ENCODE data around the gene DLG5. TPM values are rescaled to one million over a fixed set of nuclear protein-coding genes. Genes with fewer than 3 reads are reported as not detected.

Gene DLG5
- total RNA-seq, 2 experiments from 2014 or later = 4.8 to 5.0 TPM

DNA sequence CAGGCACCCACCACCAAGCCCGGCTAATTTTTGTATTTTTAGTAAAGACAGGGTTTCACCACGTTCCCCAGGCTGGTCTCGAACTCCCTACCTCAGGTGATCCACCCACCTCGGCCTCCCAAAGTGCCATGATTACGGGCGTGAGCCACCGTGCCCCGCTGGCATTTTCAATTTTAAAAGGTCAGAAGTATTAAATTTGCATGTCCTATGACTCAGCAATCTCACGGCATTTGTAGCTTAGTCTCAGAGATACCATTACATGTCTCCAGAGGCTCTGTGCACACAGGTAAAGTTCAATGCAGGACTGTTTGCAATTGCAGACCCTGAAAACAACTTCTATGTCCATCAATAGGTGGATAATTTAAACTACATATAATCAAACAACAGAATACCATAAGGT, 99.2 kb downstream of the DLG5 start:
- Mint-ChIP-seq H3K36me3 (no peaks in the 10 kb centered on the region), H3K4me3 (no peak overlapping the region), H3K4me1 (no peaks in the 10 kb centered on the region), H3K27ac (no peak overlapping the region), H3K9me3 (no peaks in the 10 kb centered on the region), H3K27me3 (no peaks in the 10 kb centered on the region)
- ATAC-seq (ENCODE audit: low read depth) (no peak), DNase-seq (no peak)
- POLR2A ChIA-PET = no interaction called here

DNA sequence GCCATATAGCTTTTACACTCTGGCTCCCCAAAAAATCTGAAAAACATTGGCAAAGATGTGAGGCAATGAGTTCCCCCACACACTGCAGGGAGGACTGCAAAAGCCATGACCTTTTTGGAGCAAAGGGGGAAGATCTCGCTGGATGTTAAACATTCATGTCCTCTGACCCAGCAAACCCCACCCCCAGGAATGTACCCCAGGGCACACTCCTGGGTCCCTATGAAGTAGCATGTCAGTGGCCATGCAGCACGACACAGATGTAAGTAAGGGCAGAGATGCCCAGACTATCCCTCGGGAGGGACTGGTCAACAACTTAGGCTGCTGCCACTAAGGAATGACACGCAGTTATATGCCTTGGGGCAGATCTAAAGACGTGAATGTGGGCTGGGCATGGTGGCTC, 100.6 kb downstream of the DLG5 start:
- Mint-ChIP-seq H3K4me1 (peaks cover 1% of the 10 kb centered on the region), H3K9me3 (no peaks in the 10 kb centered on the region), H3K36me3 (no peaks in the 10 kb centered on the region), H3K27me3 (no peaks in the 10 kb centered on the region), H3K4me3 (no peak overlapping the region), H3K27ac (no peak overlapping the region)
- POLR2A ChIA-PET = no interaction called here
- DNase-seq = no peak
- no peak for ATAC-seq (ENCODE audit: low read depth)

DNA sequence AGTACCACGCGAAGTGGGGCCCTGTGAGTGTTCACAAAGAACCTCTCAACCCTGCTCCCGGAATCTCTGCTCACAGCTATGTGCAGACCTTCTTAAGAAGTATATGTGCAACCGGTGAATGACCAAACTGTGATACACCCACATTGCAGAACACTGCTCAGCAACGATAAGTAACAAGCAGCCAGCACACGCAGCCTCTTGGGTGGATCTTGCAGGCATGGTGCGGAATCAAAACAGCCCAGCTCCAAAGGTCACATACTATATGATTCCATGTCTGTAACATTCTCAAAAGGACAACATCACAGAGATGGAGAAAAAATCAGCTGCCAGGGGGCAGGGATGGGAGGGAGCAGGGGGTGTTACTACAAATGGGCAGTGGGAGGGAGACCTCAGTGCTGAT, 101.6 kb downstream of the DLG5 start:
- POLR2A ChIA-PET = no interaction called here
- no peak overlapping the region for H3K4me3 Mint-ChIP-seq
- no peaks in the 10 kb centered on the region for H3K27me3 Mint-ChIP-seq
- H3K9me3 Mint-ChIP-seq = no peaks in the 10 kb centered on the region
- no peaks in the 10 kb centered on the region for H3K36me3 Mint-ChIP-seq
- ATAC-seq (ENCODE audit: low read depth) (no peak), DNase-seq (no peak)
- H3K27ac Mint-ChIP-seq = no peak overlapping the region
- H3K4me1 Mint-ChIP-seq = peaks cover 9% of the 10 kb centered on the region

DNA sequence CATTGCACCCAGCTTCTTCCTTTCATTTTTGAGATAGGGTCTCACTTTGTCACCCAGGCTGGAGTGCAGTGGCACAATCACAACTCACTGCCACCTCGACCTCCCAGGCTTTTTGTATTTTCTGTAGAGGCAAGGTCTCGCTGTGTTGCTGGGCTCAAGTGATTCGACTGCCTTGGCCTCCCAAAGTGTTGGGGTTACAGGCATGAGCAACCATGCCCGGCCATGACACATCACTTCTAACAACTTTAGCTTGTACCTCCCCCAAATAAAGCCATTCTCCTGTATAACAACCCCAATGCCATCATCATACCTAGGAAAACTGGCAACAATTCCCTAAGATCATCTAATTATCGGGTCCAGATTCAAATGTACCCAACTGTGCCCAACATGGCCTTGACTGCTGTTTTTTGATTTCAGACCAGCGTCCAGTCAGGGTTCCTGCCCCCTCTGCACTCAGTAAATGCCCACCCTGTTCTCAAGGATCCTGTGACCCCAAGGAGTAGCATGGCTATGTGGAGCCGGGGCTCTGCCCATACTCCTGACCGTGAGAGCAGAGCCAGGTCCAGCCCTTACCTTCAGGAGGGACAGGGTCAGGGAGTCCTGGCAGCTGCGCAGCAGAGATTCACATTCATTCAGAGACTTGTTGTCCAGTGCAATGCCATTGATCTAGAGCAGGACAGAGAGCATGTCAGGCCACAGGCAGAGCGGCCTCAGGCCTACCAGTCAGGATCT, 102.6 kb downstream of the DLG5 start:
- DNase-seq (no peak), ATAC-seq (ENCODE audit: low read depth) (no peak)
- Mint-ChIP-seq H3K4me3 (no peak overlapping the region), H3K36me3 (no peaks in the 10 kb centered on the region), H3K4me1 (peaks cover 9% of the 10 kb centered on the region), H3K27me3 (no peaks in the 10 kb centered on the region), H3K27ac (no peak overlapping the region), H3K9me3 (no peaks in the 10 kb centered on the region)
- POLR2A ChIA-PET = no interaction called here

DNA sequence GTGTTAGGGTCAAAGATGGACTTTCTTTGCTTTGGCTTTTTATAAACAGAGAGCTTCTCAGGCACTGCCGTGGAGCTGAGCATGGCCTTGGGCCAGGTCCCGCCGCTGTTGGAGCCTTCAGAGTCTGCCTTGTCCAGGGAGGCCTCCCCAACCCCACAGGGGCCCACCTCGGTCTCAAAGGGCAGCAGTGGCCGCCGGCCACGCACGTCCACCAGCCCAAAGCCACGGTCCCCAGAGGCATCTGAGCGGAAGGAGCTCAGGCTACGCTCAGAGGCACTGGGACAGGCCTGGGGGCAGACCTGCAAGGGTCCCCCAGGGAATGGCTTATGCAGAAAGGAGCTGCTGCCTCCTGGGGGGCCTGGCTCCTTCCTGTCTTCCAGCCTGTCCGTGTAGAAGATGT, 105.0 kb downstream of the DLG5 start:
- no peak for ATAC-seq (ENCODE audit: low read depth)
- no peak for DNase-seq
- Mint-ChIP-seq H3K27ac (no peak overlapping the region), H3K9me3 (no peaks in the 10 kb centered on the region), H3K27me3 (no peaks in the 10 kb centered on the region), H3K4me3 (no peak overlapping the region), H3K36me3 (no peaks in the 10 kb centered on the region), H3K4me1 (peaks cover 9% of the 10 kb centered on the region)
- POLR2A ChIA-PET = interaction anchor here (1.3 kb wide), 1 partner anchor 10 kb away, joined by 3 read pairs; no protein-coding TSS in a partner anchor

DNA sequence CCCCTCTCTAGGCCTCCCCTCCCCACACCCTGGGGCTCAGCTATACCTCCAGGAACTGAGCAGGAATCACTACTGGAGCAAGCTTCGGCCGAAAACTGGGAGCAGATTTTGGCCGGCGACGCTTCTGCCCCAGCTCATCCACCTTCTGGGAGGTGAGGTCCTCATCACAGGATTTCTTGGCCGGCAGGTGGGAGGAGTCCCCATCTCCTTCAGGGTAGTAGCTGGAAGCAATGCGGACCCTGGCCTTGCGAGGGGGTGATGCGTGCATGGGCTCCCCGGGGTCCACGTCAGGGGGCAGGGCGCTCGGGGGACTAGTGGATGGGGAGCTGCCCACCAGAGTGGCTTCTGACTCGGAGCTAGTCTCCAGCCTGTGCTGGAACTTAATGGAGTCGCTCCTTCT, 105.5 kb downstream of the DLG5 start:
- Mint-ChIP-seq H3K9me3 (no peaks in the 10 kb centered on the region), H3K4me1 (peaks cover 9% of the 10 kb centered on the region), H3K27me3 (no peaks in the 10 kb centered on the region), H3K27ac (peak overlapping the region; percentile 76), H3K4me3 (no peak overlapping the region), H3K36me3 (no peaks in the 10 kb centered on the region)
- DNase-seq (no peak), ATAC-seq (ENCODE audit: low read depth) (no peak)
- POLR2A ChIA-PET = interaction anchor here (1.3 kb wide), 1 partner anchor 9 kb away, joined by 3 read pairs; no protein-coding TSS in a partner anchor

DNA sequence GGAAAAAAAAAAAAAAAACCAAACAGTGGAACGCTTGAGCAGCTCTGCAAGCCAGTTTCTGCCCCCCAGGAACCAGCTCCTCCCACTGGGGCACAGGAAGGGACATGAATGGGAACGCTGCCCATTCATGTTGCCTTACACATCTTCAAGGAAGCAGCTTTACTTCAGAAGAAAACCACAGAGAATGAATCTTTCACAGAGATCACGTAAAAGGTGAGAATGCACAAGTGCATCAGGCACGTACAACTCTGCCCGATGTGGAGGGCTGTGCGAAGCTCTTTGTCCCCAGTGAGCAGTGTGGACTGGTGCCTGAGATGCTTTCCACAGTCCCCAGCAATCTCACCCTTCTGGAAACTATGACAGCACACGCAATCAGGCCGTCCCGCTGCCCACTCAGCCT, 106.2 kb downstream of the DLG5 start:
- Mint-ChIP-seq H3K9me3 (no peaks in the 10 kb centered on the region), H3K4me3 (no peak overlapping the region), H3K4me1 (peaks cover 9% of the 10 kb centered on the region), H3K27me3 (no peaks in the 10 kb centered on the region), H3K27ac (peak overlapping the region; percentile 76), H3K36me3 (no peaks in the 10 kb centered on the region)
- POLR2A ChIA-PET = interaction anchor here (1.3 kb wide), 1 partner anchor 9 kb away, joined by 3 read pairs; no protein-coding TSS in a partner anchor
- ATAC-seq (ENCODE audit: low read depth) (peak; percentile 55), DNase-seq (no peak)

DNA sequence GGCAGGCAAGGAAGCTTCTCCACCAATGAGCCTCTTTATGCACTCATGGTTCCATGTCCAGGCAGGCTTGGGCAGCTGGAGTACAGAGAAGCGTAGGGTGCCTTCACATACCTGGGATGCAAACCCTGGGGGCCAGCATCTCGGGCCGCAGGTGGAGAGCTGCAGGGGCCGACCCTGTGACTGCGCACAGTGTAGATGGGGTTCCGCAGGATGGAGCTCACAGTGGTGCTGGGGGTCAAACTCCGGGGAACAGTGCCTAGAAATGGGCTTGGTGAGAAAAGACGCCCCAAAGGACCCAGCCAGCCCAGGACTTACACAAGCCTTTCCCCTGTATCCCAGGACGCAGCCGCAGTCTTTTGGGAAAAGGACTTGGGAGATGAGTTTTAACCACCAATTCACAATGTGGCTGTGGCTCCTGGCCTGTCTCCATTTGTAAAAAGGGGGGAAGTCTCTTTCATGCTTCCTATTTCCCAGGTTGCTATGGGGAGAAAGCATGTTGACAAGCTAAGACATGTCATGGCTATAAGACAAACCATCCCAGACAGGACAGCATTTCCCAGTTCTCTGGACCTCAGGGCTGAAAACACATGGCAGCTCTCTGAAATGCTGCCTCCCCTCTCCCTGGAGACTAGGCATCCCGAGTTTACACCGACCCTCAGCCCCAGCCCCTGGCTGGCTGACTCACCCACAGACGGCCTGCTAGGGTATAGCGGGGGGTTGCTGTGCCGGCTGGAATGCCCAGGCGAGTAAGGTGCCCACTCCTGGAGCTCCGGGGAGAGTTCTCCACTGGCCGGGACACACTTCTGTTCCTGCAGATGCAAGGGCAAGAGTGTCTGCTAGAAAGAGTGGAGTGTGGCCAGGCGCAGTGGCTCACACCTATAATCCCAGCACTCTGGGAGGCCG, 107.1 kb downstream of the DLG5 start:
- H3K36me3 Mint-ChIP-seq = no peaks in the 10 kb centered on the region
- H3K4me3 Mint-ChIP-seq = no peak overlapping the region
- POLR2A ChIA-PET = no interaction called here
- H3K4me1 Mint-ChIP-seq = peaks cover 9% of the 10 kb centered on the region
- H3K9me3 Mint-ChIP-seq = no peaks in the 10 kb centered on the region
- H3K27me3 Mint-ChIP-seq = no peaks in the 10 kb centered on the region
- no peak for DNase-seq
- no peak for ATAC-seq (ENCODE audit: low read depth)
- no peak overlapping the region for H3K27ac Mint-ChIP-seq

DNA sequence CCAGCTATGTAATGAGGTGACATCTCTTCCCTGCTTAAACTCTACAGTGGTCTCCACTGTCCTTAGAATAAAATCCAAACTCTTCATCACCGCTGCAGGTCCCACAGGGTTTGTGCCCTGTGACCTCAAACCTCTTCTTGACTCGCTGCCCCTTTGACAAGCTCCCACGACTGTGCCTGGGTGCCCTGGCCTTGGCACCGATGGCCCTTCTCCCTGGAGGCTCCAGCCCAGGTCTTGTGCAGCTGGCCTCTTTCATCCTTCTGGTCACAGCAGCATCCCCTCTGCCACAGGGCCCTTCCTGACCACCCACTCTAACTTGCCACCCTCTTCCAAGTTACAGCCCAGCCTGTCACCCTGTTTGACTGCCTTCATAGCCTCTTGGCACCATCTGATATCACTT, 108.2 kb downstream of the DLG5 start:
- Mint-ChIP-seq H3K36me3 (no peaks in the 10 kb centered on the region), H3K4me3 (no peak overlapping the region), H3K4me1 (peaks cover 9% of the 10 kb centered on the region), H3K9me3 (no peaks in the 10 kb centered on the region), H3K27me3 (no peaks in the 10 kb centered on the region), H3K27ac (no peak overlapping the region)
- DNase-seq (no peak), ATAC-seq (ENCODE audit: low read depth) (no peak)
- POLR2A ChIA-PET = no interaction called here

DNA sequence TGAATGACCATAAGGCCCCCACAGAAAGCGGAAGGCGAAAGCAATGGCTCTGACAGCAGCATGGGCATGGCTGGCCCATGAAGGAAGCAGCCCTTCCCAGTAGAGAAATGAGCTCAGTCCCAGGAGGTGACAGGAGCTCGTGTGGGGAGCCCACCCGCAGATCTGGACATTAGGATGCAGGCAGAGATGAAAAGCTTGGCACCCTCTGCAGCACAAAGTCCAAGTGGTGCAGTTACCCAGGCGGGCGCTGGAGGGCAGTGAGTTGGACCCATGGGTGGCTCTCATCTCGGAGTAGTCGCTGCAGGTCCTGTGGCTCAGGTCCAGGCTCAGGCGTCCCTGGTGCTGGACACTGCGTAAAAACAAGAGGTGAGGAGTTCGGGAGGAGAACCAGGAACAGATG, 109.0 kb downstream of the DLG5 start:
- POLR2A ChIA-PET = no interaction called here
- H3K4me3 Mint-ChIP-seq = no peak overlapping the region
- no peak for ATAC-seq (ENCODE audit: low read depth)
- peaks cover 9% of the 10 kb centered on the region for H3K4me1 Mint-ChIP-seq
- no peaks in the 10 kb centered on the region for H3K27me3 Mint-ChIP-seq
- no peaks in the 10 kb centered on the region for H3K36me3 Mint-ChIP-seq
- H3K27ac Mint-ChIP-seq = no peak overlapping the region
- no peak for DNase-seq
- H3K9me3 Mint-ChIP-seq = no peaks in the 10 kb centered on the region

DNA sequence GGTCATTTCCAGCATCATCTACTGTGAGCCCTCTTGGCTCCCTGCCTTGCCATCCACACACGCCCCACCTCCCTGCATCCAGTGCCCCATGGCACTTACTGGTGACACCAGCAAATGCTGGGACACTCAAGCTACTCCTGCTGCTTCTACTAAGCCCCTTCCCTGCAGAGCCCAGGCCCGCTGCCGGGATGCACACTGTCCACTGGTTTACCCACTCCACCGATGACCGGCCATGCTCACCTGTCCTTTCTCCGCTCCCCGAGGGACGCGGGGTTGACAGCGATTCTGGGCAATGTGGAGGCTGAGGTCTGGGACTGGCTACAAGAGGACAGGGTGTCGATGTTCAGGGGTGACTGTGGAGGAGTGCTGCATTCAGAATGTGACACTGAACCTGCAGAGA, 110.2 kb downstream of the DLG5 start:
- no peak overlapping the region for H3K4me3 Mint-ChIP-seq
- H3K9me3 Mint-ChIP-seq = no peaks in the 10 kb centered on the region
- H3K36me3 Mint-ChIP-seq = no peaks in the 10 kb centered on the region
- H3K27ac Mint-ChIP-seq = no peak overlapping the region
- no peak for ATAC-seq (ENCODE audit: low read depth)
- POLR2A ChIA-PET = no interaction called here
- peaks cover 9% of the 10 kb centered on the region for H3K4me1 Mint-ChIP-seq
- DNase-seq = no peak
- peaks cover 2% of the 10 kb centered on the region for H3K27me3 Mint-ChIP-seq

DNA sequence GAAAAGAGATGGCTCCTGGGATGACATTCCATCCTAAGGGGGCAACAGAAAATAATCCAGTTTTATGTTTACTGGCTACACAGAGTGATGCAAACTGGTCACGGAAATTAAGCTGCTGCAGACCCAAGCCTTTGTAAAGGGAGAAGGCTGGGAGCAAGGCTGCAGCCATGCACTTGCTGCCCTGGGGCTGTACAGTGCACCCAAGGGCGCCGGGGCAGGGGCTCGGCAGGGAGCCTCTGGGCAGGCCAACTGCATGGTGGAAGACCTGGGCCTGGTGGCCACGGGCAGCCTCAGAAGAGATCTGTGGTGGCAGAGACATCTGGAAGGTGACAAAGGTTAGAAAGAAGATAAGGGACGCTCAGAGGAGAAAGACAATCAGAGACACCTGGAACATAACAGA, 113.8 kb downstream of the DLG5 start:
- ATAC-seq (ENCODE audit: low read depth) (no peak), DNase-seq (no peak)
- POLR2A ChIA-PET = no interaction called here
- H3K4me3 Mint-ChIP-seq = no peak overlapping the region
- H3K36me3 Mint-ChIP-seq = no peaks in the 10 kb centered on the region
- H3K9me3 Mint-ChIP-seq = no peaks in the 10 kb centered on the region
- H3K27ac Mint-ChIP-seq = no peak overlapping the region
- H3K4me1 Mint-ChIP-seq = no peaks in the 10 kb centered on the region
- peaks cover 2% of the 10 kb centered on the region for H3K27me3 Mint-ChIP-seq

DNA sequence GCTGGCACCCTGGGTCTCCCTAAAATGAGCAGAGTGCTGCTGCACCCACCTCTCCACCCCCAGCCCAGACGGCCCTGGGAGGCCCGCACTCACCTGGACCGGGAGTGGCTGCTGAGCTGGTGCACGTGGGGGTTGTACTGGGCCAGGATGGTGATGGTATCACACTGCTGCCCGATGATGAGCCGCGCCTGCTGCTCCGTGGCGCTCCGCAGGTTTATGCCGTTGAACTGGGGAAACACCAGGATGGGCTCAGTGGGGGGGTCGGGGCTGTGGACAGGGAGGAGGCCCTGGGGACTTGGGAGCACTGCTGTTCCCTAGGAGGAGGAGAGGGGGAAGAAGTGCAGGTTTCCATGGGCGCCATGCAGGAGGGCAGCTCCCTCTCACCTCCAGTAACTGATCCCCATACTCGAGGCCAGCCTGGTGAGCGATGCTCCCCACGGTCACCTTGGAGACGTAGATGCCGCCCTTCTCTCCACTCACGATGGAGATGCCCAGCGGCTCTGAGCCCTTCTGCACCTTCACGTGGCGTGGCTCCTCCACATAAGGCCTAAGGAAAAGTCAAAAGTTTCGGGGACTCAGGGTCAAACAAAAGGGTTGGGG, 114.6 kb downstream of the DLG5 start:
- POLR2A ChIA-PET = interaction anchor here (1.4 kb wide), 1 partner anchor 9 kb away, joined by 3 read pairs; no protein-coding TSS in a partner anchor
- no peak overlapping the region for H3K27ac Mint-ChIP-seq
- no peak for ATAC-seq (ENCODE audit: low read depth)

More for the DNA sequence above, 114.6 kb downstream of the DLG5 start:
- H3K36me3 Mint-ChIP-seq = no peaks in the 10 kb centered on the region
- H3K27me3 Mint-ChIP-seq = peaks cover 2% of the 10 kb centered on the region
- no peak overlapping the region for H3K4me3 Mint-ChIP-seq
- no peaks in the 10 kb centered on the region for H3K9me3 Mint-ChIP-seq
- no peaks in the 10 kb centered on the region for H3K4me1 Mint-ChIP-seq
- DNase-seq = no peak
